Measurements from ENCODE around the gene DHX40.

DHX40 gene

GRCh38 chr17:59626756-59627155 lies 61.3 kb downstream of the DHX40 start:
- TF ChIP-seq CTCF (IDR thresholded peaks at IDR 0.05): no peak

- TF ChIP-seq CTCF (IDR thresholded peaks at IDR 0.05): no peak
These were observed 61.9 kb downstream of the DHX40 start for GRCh38 chr17:59627274-59627673.

- no peak for TF ChIP-seq CTCF (IDR thresholded peaks at IDR 0.05)
These were observed 62.4 kb downstream of the DHX40 start for GRCh38 chr17:59627770-59628171.

- no peak for TF ChIP-seq CTCF (IDR thresholded peaks at IDR 0.05)
These were observed 63.8 kb downstream of the DHX40 start for GRCh38 chr17:59629174-59629573.

GRCh38 chr17:59631276-59631675 lies 65.9 kb downstream of the DHX40 start:
- no peak for TF ChIP-seq CTCF (IDR thresholded peaks at IDR 0.05)

- no peak for TF ChIP-seq CTCF (IDR thresholded peaks at IDR 0.05)
These were observed 67.0 kb downstream of the DHX40 start for GRCh38 chr17:59632398-59632797.

- TF ChIP-seq CTCF (IDR thresholded peaks at IDR 0.05): no peak
These were observed 68.4 kb downstream of the DHX40 start for GRCh38 chr17:59633658-59634359.

All from LNCAP (cell line).